CD4-positive, CD25-positive, alpha-beta regulatory T cell (primary cell): ENCODE measurements around the gene RNGTT. TPM values are rescaled to one million over a fixed set of nuclear protein-coding genes. Genes with fewer than 3 reads are reported as not detected.
A peak's percentile ranks its signal among the peaks of the same experiment; 100 is the strongest.

Experiments used
- ATAC-seq, 2 donors: fragments of 150-1000 bp; cut with Tn5 transposase; one replicate each; pipeline ENCODE4 v1.10.0; 2021; ENCODE audit warnings: low read depth in 2 of 2, moderate number of reproducible peaks in 2 of 2, moderate library complexity in 1 of 2
- DNase-seq, 3 donors: peaks; one replicate each; pipeline versions ENCODE4 v3.0.0 to v3.0.0-alpha.2; 2012 to 2022; ENCODE audit warnings: mixed read lengths in 1 of 3
- H3K27ac ChIP-seq: one replicate; pipeline ENCODE4 v1.7.0; 2013; ENCODE audit warnings: mild to moderate bottlenecking, low read length; ENCODE audit not compliant: insufficient read depth, poor library complexity, severe bottlenecking
- H3K27me3 ChIP-seq: one replicate; pipeline ENCODE4 v1.7.0; 2013; ENCODE audit warnings: low read length; ENCODE audit not compliant: control insufficient read depth, insufficient read depth
- H3K36me3 ChIP-seq: one replicate; pipeline ENCODE4 v1.7.0; 2013; ENCODE audit warnings: mild to moderate bottlenecking, low read length, moderate library complexity; ENCODE audit not compliant: control insufficient read depth, insufficient read depth
- H3K4me1 ChIP-seq: 2 replicates; pipeline ENCODE4 v1.7.0; 2013; ENCODE audit warnings: mild to moderate bottlenecking, low read length; ENCODE audit not compliant: insufficient read depth, control insufficient read depth, poor library complexity, severe bottlenecking
- H3K4me3 ChIP-seq: one replicate; pipeline ENCODE4 v1.7.0; 2013; ENCODE audit warnings: low read depth, mild to moderate bottlenecking, low read length, moderate library complexity
- H3K9me3 ChIP-seq, 2 experiments: 1 replicate in 1 of 2; 2 replicates in 1 of 2; pipeline ENCODE4 v1.7.0; 2013; ENCODE audit warnings: low read length in 2 of 2, mild to moderate bottlenecking in 1 of 2, moderate library complexity in 1 of 2; ENCODE audit not compliant: control insufficient read depth in 2 of 2
- H3K27ac Mint-ChIP-seq, 3 donors: one replicate each; pipeline ENCODE4 v1.8.0; 2020 to 2022; ENCODE audit warnings: mild to moderate bottlenecking in 3 of 3, mixed read lengths in 3 of 3, moderate library complexity in 2 of 3
- H3K27me3 Mint-ChIP-seq: one replicate; pipeline ENCODE4 v1.8.0; 2022; ENCODE audit warnings: mild to moderate bottlenecking, mixed read lengths
- H3K36me3 Mint-ChIP-seq: one replicate; pipeline ENCODE4 v1.8.0; 2020; ENCODE audit warnings: mixed read lengths
- H3K4me1 Mint-ChIP-seq, 4 donors: one replicate each; pipeline ENCODE4 v1.8.0; 2020 to 2022; ENCODE audit warnings: mixed read lengths in 4 of 4, mild to moderate bottlenecking in 1 of 4
- H3K4me3 Mint-ChIP-seq, 4 donors: one replicate each; pipeline ENCODE4 v1.8.0; 2020 to 2022; ENCODE audit warnings: mild to moderate bottlenecking in 4 of 4, mixed read lengths in 4 of 4, moderate library complexity in 3 of 4
- H3K9me3 Mint-ChIP-seq, 7 donors: one replicate each; pipeline ENCODE4 v1.8.0; 2020 to 2022; ENCODE audit warnings: mixed read lengths in 7 of 7, mild to moderate bottlenecking in 3 of 7, moderate library complexity in 2 of 7
- polyA plus RNA-seq, 4 donors: library from polyadenylated mRNA; unstranded; fragments of 300-500 nt; fragmentation: Illumina TruSeq; gene quantifications; one replicate each; pipeline ENCODE4 v1.2.3, GENCODE V29; 2021
- total RNA-seq: library from RNA; stranded (reverse); gene quantifications from one replicate; pipeline ENCODE4 v1.2.3, GENCODE V29; 2022

Gene RNGTT
- total and polyA plus RNA-seq, 5 donors from 2014 or later, result 14.8 to 22.5 (median 21.8) TPM

GRCh38 chr6:88695937-88696336, 267.5 kb downstream of the RNGTT start:
- DNase-seq (no peak), ATAC-seq (no peak)
- Mint-ChIP-seq H3K9me3 (peaks cover 0 to 14% (median 5%) of the 10 kb centered on the region in 7 donors), H3K27me3 (no peaks in the 10 kb centered on the region), H3K4me3 (no peak overlapping the region), H3K4me1 (peaks cover 10 to 21% (median 13%) of the 10 kb centered on the region in 4 donors), H3K36me3 (peaks cover 15% of the 10 kb centered on the region), H3K27ac (no peak overlapping the region)
- peaks cover 0 to 3% of the 10 kb centered on the region in 2 experiments for H3K9me3 ChIP-seq
- H3K36me3 ChIP-seq, result peaks cover 2% of the 10 kb centered on the region
- no peaks in the 10 kb centered on the region for H3K4me1 ChIP-seq
- H3K27me3 ChIP-seq, result no peaks in the 10 kb centered on the region
- H3K4me3 ChIP-seq, result no peak overlapping the region
- H3K27ac ChIP-seq, result no peak overlapping the region

GRCh38 chr6:88683734-88684133, 279.7 kb downstream of the RNGTT start:
- no peak for DNase-seq
- no peaks in the 10 kb centered on the region for H3K27me3 ChIP-seq
- H3K4me1 ChIP-seq, result no peaks in the 10 kb centered on the region
- H3K27ac Mint-ChIP-seq, result no peak overlapping the region
- no peaks in the 10 kb centered on the region for H3K36me3 ChIP-seq
- H3K27me3 Mint-ChIP-seq, result no peaks in the 10 kb centered on the region
- peaks cover 9 to 27% (median 16%) of the 10 kb centered on the region in 4 donors for H3K4me1 Mint-ChIP-seq
- H3K27ac ChIP-seq, result no peak overlapping the region
- peaks cover 0 to 5% (median 0%) of the 10 kb centered on the region in 7 donors for H3K9me3 Mint-ChIP-seq
- H3K4me3 ChIP-seq, result no peak overlapping the region
- no peak for ATAC-seq
- H3K9me3 ChIP-seq, result no peaks in the 10 kb centered on the region
- no peak overlapping the region for H3K4me3 Mint-ChIP-seq
- peaks cover 23% of the 10 kb centered on the region for H3K36me3 Mint-ChIP-seq

DNA sequence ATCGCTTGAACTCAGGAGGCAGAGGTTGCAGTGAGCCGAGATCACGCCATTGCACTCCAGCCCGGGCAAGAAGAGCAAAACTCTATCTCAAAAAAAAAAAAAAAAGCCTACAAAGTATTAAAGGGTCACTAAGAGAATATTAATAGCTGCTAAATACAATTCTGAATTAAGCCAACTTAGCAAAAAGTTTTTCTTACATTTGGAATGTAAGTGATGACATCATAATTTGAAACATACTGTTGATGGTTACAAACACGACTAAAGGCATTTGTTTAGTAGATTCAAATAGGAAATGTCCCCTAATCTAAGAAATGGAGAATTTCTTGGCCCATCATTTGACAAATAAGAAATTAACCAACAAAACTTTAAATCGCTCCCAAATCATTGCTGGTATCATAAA, 282.8 kb downstream of the RNGTT start:
- Histone ChIP-seq H3K36me3 (no peaks in the 10 kb centered on the region), H3K9me3 (no peaks in the 10 kb centered on the region), H3K4me1 (no peaks in the 10 kb centered on the region), H3K4me3 (no peak overlapping the region), H3K27ac (no peak overlapping the region), H3K27me3 (no peaks in the 10 kb centered on the region)
- DNase-seq (no peak), ATAC-seq (no peak)
- peaks cover 9 to 16% (median 14%) of the 10 kb centered on the region in 4 donors for H3K4me1 Mint-ChIP-seq
- H3K9me3 Mint-ChIP-seq, result peaks cover 0 to 5% (median 0%) of the 10 kb centered on the region in 7 donors
- no peaks in the 10 kb centered on the region for H3K27me3 Mint-ChIP-seq
- H3K36me3 Mint-ChIP-seq, result peaks cover 31% of the 10 kb centered on the region
- H3K27ac Mint-ChIP-seq, result no peak overlapping the region
- no peak overlapping the region for H3K4me3 Mint-ChIP-seq

- Histone ChIP-seq H3K27me3 (no peaks in the 10 kb centered on the region), H3K27ac (no peak overlapping the region), H3K4me3 (no peak overlapping the region), H3K4me1 (no peaks in the 10 kb centered on the region), H3K36me3 (no peaks in the 10 kb centered on the region), H3K9me3 (no peaks in the 10 kb centered on the region)
- peaks cover 0 to 3% (median 0%) of the 10 kb centered on the region in 7 donors for H3K9me3 Mint-ChIP-seq
- DNase-seq, result no peak
- no peak overlapping the region for H3K4me3 Mint-ChIP-seq
- no peak for ATAC-seq
- H3K36me3 Mint-ChIP-seq, result peaks cover 30% of the 10 kb centered on the region
- H3K27me3 Mint-ChIP-seq, result no peaks in the 10 kb centered on the region
- no peak overlapping the region for H3K27ac Mint-ChIP-seq
- H3K4me1 Mint-ChIP-seq, result peaks cover 7 to 16% (median 12%) of the 10 kb centered on the region in 4 donors
These were observed 283.6 kb downstream of the RNGTT start for GRCh38 chr6:88679841-88680240.

DNA sequence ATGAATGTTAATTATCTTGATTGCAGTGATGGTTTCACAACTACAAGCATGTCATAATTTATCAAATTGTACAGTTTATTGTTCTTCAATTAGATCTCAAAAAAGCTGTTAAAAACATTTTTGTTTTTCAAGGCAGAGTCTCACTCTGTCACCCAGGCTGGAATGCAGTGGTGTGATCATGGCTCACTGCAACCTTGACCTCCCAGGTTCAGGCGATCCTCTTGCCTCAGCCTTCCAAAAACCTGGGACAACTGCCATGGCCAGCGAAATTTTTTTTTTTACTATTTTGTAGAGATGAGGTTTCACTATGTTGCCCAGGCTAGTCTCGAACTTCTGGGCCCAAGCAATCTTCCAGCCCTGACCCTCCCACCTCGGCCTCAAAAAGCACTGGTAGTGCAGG, 286.1 kb downstream of the RNGTT start:
- peaks cover 0 to 10% (median 0%) of the 10 kb centered on the region in 4 donors for H3K4me1 Mint-ChIP-seq
- no peaks in the 10 kb centered on the region for H3K36me3 ChIP-seq
- no peak overlapping the region for H3K4me3 ChIP-seq
- peaks cover 42% of the 10 kb centered on the region for H3K36me3 Mint-ChIP-seq
- no peak overlapping the region for H3K27ac ChIP-seq
- H3K9me3 Mint-ChIP-seq, result peaks cover 0 to 8% (median 2%) of the 10 kb centered on the region in 7 donors
- H3K4me3 Mint-ChIP-seq, result no peak overlapping the region
- ATAC-seq, result no peak
- no peak for DNase-seq
- peaks cover 0 to 4% of the 10 kb centered on the region in 2 experiments for H3K9me3 ChIP-seq
- H3K27ac Mint-ChIP-seq, result no peak overlapping the region
- no peaks in the 10 kb centered on the region for H3K4me1 ChIP-seq
- H3K27me3 Mint-ChIP-seq, result no peaks in the 10 kb centered on the region
- H3K27me3 ChIP-seq, result no peaks in the 10 kb centered on the region

DNA sequence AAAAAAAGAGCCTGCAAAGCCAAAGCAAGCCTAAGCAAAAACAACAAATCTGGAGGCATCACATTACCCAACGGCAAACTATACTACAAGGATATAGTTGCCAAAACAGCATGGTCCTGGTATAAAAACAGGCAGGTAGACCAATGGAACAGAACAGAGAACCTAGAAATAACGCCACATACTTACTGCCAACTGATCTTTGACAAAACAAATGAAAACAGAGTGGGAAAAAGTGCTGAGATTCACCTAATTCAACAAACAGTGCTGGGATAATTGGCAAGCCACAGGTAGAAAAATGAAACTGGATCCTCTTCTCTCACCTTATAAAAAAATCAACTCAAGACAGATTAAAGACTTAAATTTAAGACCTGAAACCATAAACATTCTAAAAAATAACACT, 291.8 kb downstream of the RNGTT start:
- no peak overlapping the region for H3K4me3 Mint-ChIP-seq
- H3K27ac Mint-ChIP-seq, result peak overlapping the region in 1 of 3 donors; percentile 63
- H3K27ac ChIP-seq, result no peak overlapping the region
- H3K4me3 ChIP-seq, result no peak overlapping the region
- no peak for ATAC-seq
- H3K27me3 Mint-ChIP-seq, result no peaks in the 10 kb centered on the region
- peaks cover 27 to 37% of the 10 kb centered on the region in 2 experiments for H3K9me3 ChIP-seq
- peaks cover 10% of the 10 kb centered on the region for H3K36me3 ChIP-seq
- peaks cover 61% of the 10 kb centered on the region for H3K36me3 Mint-ChIP-seq
- DNase-seq, result no peak
- no peaks in the 10 kb centered on the region for H3K4me1 Mint-ChIP-seq
- H3K27me3 ChIP-seq, result no peaks in the 10 kb centered on the region
- H3K4me1 ChIP-seq, result no peaks in the 10 kb centered on the region
- peaks cover 0 to 42% (median 17%) of the 10 kb centered on the region in 7 donors for H3K9me3 Mint-ChIP-seq

DNA sequence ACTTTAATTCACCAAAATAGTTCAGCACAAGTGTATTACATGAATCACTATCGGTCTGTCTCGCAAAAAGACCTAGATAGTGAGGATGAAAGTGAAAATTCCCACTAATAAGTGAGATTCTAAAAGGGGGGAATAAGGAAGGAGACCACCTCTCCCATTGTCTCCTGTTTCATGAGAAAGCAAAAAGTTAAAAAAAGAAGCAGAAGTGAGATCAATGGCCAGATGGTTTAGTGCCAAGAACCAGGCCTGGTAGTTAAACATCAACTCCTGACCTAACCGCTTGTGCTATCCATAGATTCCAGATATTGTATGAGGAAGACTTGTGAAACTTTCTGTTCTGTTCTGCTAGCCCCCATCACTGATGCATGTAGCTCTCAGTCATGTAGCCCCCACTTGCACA, 293.0 kb downstream of the RNGTT start:
- Histone ChIP-seq H3K36me3 (peaks cover 10% of the 10 kb centered on the region), H3K9me3 (peaks cover 27 to 37% of the 10 kb centered on the region in 2 experiments), H3K4me3 (no peak overlapping the region), H3K4me1 (no peaks in the 10 kb centered on the region), H3K27ac (no peak overlapping the region), H3K27me3 (no peaks in the 10 kb centered on the region)
- Mint-ChIP-seq H3K4me1 (no peaks in the 10 kb centered on the region), H3K27me3 (no peaks in the 10 kb centered on the region), H3K4me3 (no peak overlapping the region), H3K36me3 (peaks cover 56% of the 10 kb centered on the region), H3K27ac (no peak overlapping the region), H3K9me3 (peaks cover 0 to 42% (median 17%) of the 10 kb centered on the region in 7 donors)
- no peak for DNase-seq
- ATAC-seq, result no peak

- no peak overlapping the region for H3K27ac Mint-ChIP-seq
- peaks cover 56% of the 10 kb centered on the region for H3K36me3 Mint-ChIP-seq
- Histone ChIP-seq H3K27me3 (no peaks in the 10 kb centered on the region), H3K4me3 (no peak overlapping the region), H3K27ac (no peak overlapping the region), H3K4me1 (no peaks in the 10 kb centered on the region), H3K36me3 (peaks cover 10% of the 10 kb centered on the region), H3K9me3 (peaks cover 27 to 37% of the 10 kb centered on the region in 2 experiments)
- no peak for DNase-seq
- peaks cover 0 to 42% (median 17%) of the 10 kb centered on the region in 7 donors for H3K9me3 Mint-ChIP-seq
- no peaks in the 10 kb centered on the region for H3K4me1 Mint-ChIP-seq
- no peaks in the 10 kb centered on the region for H3K27me3 Mint-ChIP-seq
- no peak for ATAC-seq
- H3K4me3 Mint-ChIP-seq, result no peak overlapping the region
These were observed 293.9 kb downstream of the RNGTT start for GRCh38 chr6:88669475-88669874.
